Parathyroid adenoma (tissue), 2 donors: ENCODE data around the gene LMBRD2.

Experiments
- H2AFZ ChIP-seq: fragments of 300-600 bp; sonication (generic); one replicate; pipeline ENCODE4 v1.7.0; 2017; ENCODE audit warnings: antibody characterized with exemption, mild to moderate bottlenecking
- H3K27ac ChIP-seq: fragments of 300-600 bp; sonication (generic); one replicate; pipeline ENCODE4 v1.7.0; 2017
- H3K27me3 ChIP-seq: fragments of 300-600 bp; sonication (generic); one replicate; pipeline ENCODE4 v1.7.0; 2017; ENCODE audit warnings: low read length; ENCODE audit not compliant: control insufficient read depth, insufficient read depth
- H3K36me3 ChIP-seq: fragments of 300-600 bp; sonication (generic); one replicate; pipeline ENCODE4 v1.7.0; 2017; ENCODE audit warnings: low read length; ENCODE audit not compliant: control insufficient read depth, insufficient read depth
- H3K4me1 ChIP-seq: fragments of 300-600 bp; sonication (generic); one replicate; pipeline ENCODE4 v1.7.0; 2017; ENCODE audit warnings: control low read depth
- H3K4me2 ChIP-seq: fragments of 300-600 bp; sonication (generic); one replicate; pipeline ENCODE4 v1.7.0; 2017; ENCODE audit warnings: low read length
- H3K4me3 ChIP-seq: fragments of 300-600 bp; sonication (generic); one replicate; pipeline ENCODE4 v1.7.0; 2017; ENCODE audit warnings: low read depth, low read length
- H3K79me2 ChIP-seq: fragments of 300-600 bp; sonication (generic); one replicate; pipeline ENCODE4 v1.7.0; 2017; ENCODE audit warnings: control low read depth
- H3K9ac ChIP-seq: fragments of 300-600 bp; sonication (generic); one replicate; pipeline ENCODE4 v1.7.0; 2017; ENCODE audit warnings: mild to moderate bottlenecking
- H3K9me3 ChIP-seq: fragments of 300-600 bp; sonication (generic); one replicate; pipeline ENCODE4 v1.7.0; 2017; ENCODE audit warnings: low read length; ENCODE audit not compliant: control insufficient read depth
- TF ChIP-seq, protein P1 (sequence below): fragments of 300-600 bp; sonication (generic); IDR thresholded peaks from one replicate; pipeline ENCODE4 v1.7.0; 2017; ENCODE audit warnings: antibody characterized with exemption, mild to moderate bottlenecking
- donor health status: primary hyperparathyroidism.

Gene LMBRD2

DNA sequence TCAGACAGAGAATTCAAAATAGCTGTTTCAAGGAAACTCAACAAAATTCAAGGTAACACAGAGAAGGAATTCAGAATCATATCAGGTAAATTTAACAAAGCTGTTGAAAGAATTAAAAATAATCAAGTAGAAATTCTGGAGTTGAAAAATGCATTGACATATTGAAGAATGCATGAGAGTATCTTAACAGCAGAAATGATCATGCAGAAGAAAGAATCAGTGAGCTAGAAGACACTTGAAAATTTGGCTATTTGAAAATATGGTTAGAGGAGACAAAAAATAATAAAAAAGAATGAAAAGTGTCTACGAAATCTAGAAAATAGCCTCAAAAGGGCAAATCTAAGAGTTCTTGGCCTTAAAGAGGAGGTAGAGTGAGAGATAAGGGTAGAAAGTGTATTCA, 22.9 kb downstream of the LMBRD2 start:
- TF ChIP-seq, protein P1, sequence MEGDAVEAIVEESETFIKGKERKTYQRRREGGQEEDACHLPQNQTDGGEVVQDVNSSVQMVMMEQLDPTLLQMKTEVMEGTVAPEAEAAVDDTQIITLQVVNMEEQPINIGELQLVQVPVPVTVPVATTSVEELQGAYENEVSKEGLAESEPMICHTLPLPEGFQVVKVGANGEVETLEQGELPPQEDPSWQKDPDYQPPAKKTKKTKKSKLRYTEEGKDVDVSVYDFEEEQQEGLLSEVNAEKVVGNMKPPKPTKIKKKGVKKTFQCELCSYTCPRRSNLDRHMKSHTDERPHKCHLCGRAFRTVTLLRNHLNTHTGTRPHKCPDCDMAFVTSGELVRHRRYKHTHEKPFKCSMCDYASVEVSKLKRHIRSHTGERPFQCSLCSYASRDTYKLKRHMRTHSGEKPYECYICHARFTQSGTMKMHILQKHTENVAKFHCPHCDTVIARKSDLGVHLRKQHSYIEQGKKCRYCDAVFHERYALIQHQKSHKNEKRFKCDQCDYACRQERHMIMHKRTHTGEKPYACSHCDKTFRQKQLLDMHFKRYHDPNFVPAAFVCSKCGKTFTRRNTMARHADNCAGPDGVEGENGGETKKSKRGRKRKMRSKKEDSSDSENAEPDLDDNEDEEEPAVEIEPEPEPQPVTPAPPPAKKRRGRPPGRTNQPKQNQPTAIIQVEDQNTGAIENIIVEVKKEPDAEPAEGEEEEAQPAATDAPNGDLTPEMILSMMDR = no peak
- no peak overlapping the region for H3K27ac ChIP-seq
- H3K4me1 ChIP-seq = no peaks in the 10 kb centered on the region
- no peak overlapping the region for H2AFZ ChIP-seq
- H3K4me3 ChIP-seq = no peak overlapping the region
- H3K9ac ChIP-seq = no peak overlapping the region
- H3K36me3 ChIP-seq = no peaks in the 10 kb centered on the region
- no peaks in the 10 kb centered on the region for H3K27me3 ChIP-seq
- H3K9me3 ChIP-seq = no peaks in the 10 kb centered on the region
- no peak overlapping the region for H3K4me2 ChIP-seq
- peaks cover 15% of the 10 kb centered on the region for H3K79me2 ChIP-seq

DNA sequence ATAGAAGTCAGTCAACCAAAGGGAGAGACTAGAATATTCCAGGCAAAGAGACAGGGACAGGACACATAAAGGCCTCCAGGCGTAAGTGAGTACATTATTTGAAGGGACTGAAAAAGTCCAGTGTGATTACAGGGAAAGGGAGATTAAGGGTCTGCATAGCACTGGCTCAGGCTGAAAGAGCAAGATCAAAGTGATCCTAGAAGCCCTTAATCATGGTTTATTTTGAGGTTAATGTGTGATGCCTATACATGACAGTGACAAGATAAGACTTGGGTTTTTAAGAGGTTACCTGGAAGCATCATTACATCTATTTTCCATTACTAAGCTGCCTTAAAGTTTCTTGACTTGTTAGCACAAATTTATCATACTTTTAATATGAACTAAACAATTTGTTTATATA, 25.8 kb downstream of the LMBRD2 start:
- peaks cover 15% of the 10 kb centered on the region for H3K79me2 ChIP-seq
- TF ChIP-seq, protein P1 = no peak

DNA sequence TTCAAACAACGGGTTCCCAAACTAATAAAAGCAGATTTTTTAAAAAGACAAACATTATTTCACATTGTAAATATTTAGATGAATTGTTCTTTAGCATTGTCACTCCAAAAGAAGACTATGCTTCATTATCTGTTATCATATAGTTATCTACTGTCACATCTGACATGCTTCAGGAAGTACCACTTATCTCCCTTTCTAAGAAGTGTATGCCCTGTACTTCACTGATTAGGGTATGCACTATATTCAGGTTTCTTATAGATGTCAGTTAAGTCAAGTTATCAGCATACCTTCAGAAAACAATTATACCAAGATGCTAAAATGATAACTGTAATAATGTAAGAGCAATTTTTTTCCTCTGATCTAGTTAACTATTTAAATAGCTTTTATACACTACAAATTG, 40.4 kb downstream of the LMBRD2 start:
- Histone ChIP-seq H3K36me3 (no peaks in the 10 kb centered on the region), H3K4me2 (no peak overlapping the region), H3K9ac (no peak overlapping the region), H3K27me3 (no peaks in the 10 kb centered on the region), H3K9me3 (no peaks in the 10 kb centered on the region), H3K27ac (no peak overlapping the region), H3K79me2 (no peaks in the 10 kb centered on the region), H2AFZ (no peak overlapping the region), H3K4me3 (no peak overlapping the region), H3K4me1 (no peaks in the 10 kb centered on the region)
- TF ChIP-seq, protein P1 = no peak

More for the DNA sequence above, 25.8 kb downstream of the LMBRD2 start:
- H3K27me3 ChIP-seq = no peaks in the 10 kb centered on the region
- H3K4me1 ChIP-seq = no peaks in the 10 kb centered on the region
- no peaks in the 10 kb centered on the region for H3K9me3 ChIP-seq
- no peak overlapping the region for H3K9ac ChIP-seq
- H3K4me3 ChIP-seq = no peak overlapping the region
- no peaks in the 10 kb centered on the region for H3K36me3 ChIP-seq
- no peak overlapping the region for H2AFZ ChIP-seq
- no peak overlapping the region for H3K27ac ChIP-seq
- no peak overlapping the region for H3K4me2 ChIP-seq

DNA sequence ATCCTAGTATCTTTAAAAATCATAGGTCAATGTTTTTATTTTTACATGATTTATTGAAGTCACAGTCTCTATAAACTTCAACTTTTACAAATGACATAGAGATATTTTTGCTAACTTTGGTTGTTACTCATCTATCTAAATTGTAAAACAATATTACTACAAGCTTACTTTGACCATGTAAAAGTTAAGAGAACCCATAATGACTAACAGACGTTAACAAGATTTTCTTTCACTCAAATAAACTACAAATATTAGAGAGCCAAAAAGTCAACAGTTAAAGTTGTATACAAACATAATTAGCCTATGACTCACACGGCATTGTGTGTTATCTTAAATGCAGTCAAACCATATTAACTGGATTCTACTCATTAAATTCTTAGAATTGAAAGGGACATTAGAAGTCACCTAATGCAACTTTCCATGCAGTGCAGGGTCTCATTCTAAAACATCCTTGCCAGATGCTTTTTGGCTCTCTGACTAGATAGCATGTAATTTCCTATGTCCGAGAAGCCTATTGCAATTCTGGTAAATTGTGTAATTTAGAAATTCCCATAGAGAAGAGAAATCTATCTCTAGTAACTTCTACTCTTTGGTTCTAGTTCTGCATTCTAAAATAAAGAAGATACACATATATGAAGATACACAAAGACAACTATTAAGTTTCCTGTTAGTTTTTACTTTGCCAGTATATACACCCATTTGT, 42.8 kb downstream of the LMBRD2 start:
- Histone ChIP-seq H3K4me1 (no peaks in the 10 kb centered on the region), H3K27ac (no peak overlapping the region), H3K4me3 (no peak overlapping the region), H3K9me3 (no peaks in the 10 kb centered on the region), H3K4me2 (no peak overlapping the region), H3K36me3 (no peaks in the 10 kb centered on the region), H3K79me2 (no peaks in the 10 kb centered on the region), H3K27me3 (no peaks in the 10 kb centered on the region), H3K9ac (no peak overlapping the region), H2AFZ (no peak overlapping the region)
- TF ChIP-seq, protein P1 = no peak

DNA sequence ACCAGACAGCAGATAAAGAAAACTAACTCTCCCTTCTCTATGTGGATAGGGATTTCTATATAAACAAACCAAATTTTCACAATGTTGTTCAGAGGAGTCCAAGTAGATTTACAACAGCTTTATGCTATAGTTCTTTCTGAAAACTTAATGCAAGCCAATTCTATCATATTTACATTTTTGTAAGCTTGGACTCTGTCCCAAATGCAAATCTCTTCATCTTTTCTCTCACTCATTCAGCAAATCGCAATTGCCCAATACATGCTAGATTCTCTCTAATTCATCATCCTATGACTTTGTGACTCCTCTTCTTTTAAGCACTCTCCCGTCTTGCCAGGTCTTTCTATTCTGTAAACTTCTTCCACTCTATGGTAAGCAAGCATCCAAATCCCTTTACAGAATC, 45.9 kb downstream of the LMBRD2 start:
- H3K36me3 ChIP-seq = no peaks in the 10 kb centered on the region
- TF ChIP-seq, protein P1 = no peak

More for the DNA sequence above, 45.9 kb downstream of the LMBRD2 start:
- no peak overlapping the region for H3K4me2 ChIP-seq
- no peaks in the 10 kb centered on the region for H3K27me3 ChIP-seq
- H3K27ac ChIP-seq = no peak overlapping the region
- no peaks in the 10 kb centered on the region for H3K9me3 ChIP-seq
- H3K79me2 ChIP-seq = no peaks in the 10 kb centered on the region
- no peak overlapping the region for H3K4me3 ChIP-seq
- no peak overlapping the region for H3K9ac ChIP-seq
- no peak overlapping the region for H2AFZ ChIP-seq
- H3K4me1 ChIP-seq = no peaks in the 10 kb centered on the region
